K562 (cell line): ENCODE measurements around the gene MTSS2. TPM values are rescaled to one million over a fixed set of nuclear protein-coding genes. Genes with fewer than 3 reads are reported as not detected.
A peak's percentile ranks its signal among the peaks of the same experiment; 100 is the strongest.

ENCODE experiments used
- ATAC-seq: fragments of 200-7000 bp; cut with Tn5 transposase; 3 replicates; pipeline ENCODE4 v1.9.1; 2020; ENCODE audit warnings: moderate library complexity
- BruUV-seq: library from RNA; stranded (reverse); fragments of 400-500 nt; replicated peaks from 2 replicates; lab custom pipeline; 2021; lab: Mats Ljungman, UMichigan
- CTCF ChIA-PET: fragments of 300-600 bp; formaldehyde crosslinking; extraction: SDS; loops from one replicate; lab custom pipeline; 2021; ENCODE audit warnings: low intra/inter-chr PET ratio; lab: Yijun Ruan, JAX
- POLR2A ChIA-PET: fragments of 300-600, 350-650 bp; sonication (Branson Sonifier 250); formaldehyde crosslinking; extraction: SDS; loops from one replicate; lab custom pipeline; 2021; ENCODE audit warnings: antibody characterized with exemption, inconsistent platforms; lab: Yijun Ruan, JAX
- DNase-seq, 4 experiments: peaks; one replicate each; pipeline versions ENCODE4 v3.0.0 to v3.0.0-alpha.2; 2011 to 2018; ENCODE audit warnings: low spot score in 3 of 4, mixed read lengths in 3 of 4; ENCODE audit errors: extremely low read depth in 1 of 4
- FAIRE-seq: peaks from 2 replicates; lab custom pipeline; 2011; peaks lifted over from hg19 to GRCh38; lab: Jason Lieb, UNC
- H2AFZ ChIP-seq: 2 replicates; pipeline ENCODE4 v1.6.0; 2011; ENCODE audit warnings: low read depth, low read length, control low read depth, inconsistent platforms
- H3K27ac ChIP-seq: fragments of 200-600 bp; 3 replicates; pipeline ENCODE4 v1.8.0; 2011; ENCODE audit warnings: low read depth, mild to moderate bottlenecking, control low read depth, inconsistent platforms, low read length, moderate library complexity, mixed read lengths; ENCODE audit errors: extremely low read depth
- H3K27me3 ChIP-seq, 2 experiments: fragments of 300-600 bp in 1 of 2; 2 replicates in 1 of 2; 3 replicates in 1 of 2; pipeline versions ENCODE4 v1.6.0 to v1.8.0; 2011; ENCODE audit warnings: inconsistent platforms in 2 of 2, low read length in 2 of 2, mild to moderate bottlenecking in 1 of 2, mixed read lengths in 1 of 2, moderate library complexity in 1 of 2; ENCODE audit not compliant: control insufficient read depth in 2 of 2, insufficient read depth in 2 of 2
- H3K36me3 ChIP-seq: fragments of 300-600 bp; 3 replicates; pipeline ENCODE4 v1.8.0; 2011; ENCODE audit warnings: mild to moderate bottlenecking, low read length, inconsistent platforms; ENCODE audit not compliant: control insufficient read depth, insufficient read depth
- H3K4me1 ChIP-seq, 2 experiments: fragments of 200-600 bp in 1 of 2; replicated peaks in 1 of 2; 2 replicates in 1 of 2; 3 replicates in 1 of 2; pipeline versions ENCODE4 v1.5.1 to v1.8.0; 2011; ENCODE audit warnings: inconsistent platforms in 2 of 2, low read length in 2 of 2, mild to moderate bottlenecking in 1 of 2, mixed read lengths in 1 of 2, moderate library complexity in 1 of 2; ENCODE audit not compliant: control insufficient read depth in 2 of 2, insufficient read depth in 2 of 2
- H3K4me2 ChIP-seq: 2 replicates; pipeline ENCODE4 v1.6.1; 2011; ENCODE audit warnings: low read length, control low read depth, inconsistent platforms, mixed read lengths; ENCODE audit not compliant: insufficient read depth
- H3K4me3 ChIP-seq: fragments of 200-600 bp; sonication (generic), shearing (Covaris generic); 2 replicates; pipeline ENCODE4 v1.5.1; 2016; ENCODE audit warnings: control low read depth, inconsistent platforms
- H3K79me2 ChIP-seq: fragments of 200-600 bp; 3 replicates; pipeline ENCODE4 v1.8.0; 2011; ENCODE audit warnings: low read length, inconsistent platforms; ENCODE audit not compliant: control insufficient read depth, insufficient read depth
- H3K9ac ChIP-seq, 2 experiments: 2 replicates each; pipeline versions ENCODE4 v1.6.0 to v1.6.1; 2011; ENCODE audit warnings: low read depth in 2 of 2, low read length in 2 of 2, control low read depth in 1 of 2, inconsistent platforms in 1 of 2, mild to moderate bottlenecking in 1 of 2, mixed read lengths in 1 of 2; ENCODE audit not compliant: insufficient read depth in 1 of 2
- H3K9me1 ChIP-seq: one replicate; pipeline ENCODE4 v1.6.0; 2011; ENCODE audit warnings: inconsistent platforms, mild to moderate bottlenecking, low read length, moderate library complexity; ENCODE audit not compliant: control insufficient read depth, insufficient read depth
- H3K9me3 ChIP-seq: replicated peaks from 2 replicates; pipeline ENCODE4 v1.5.1; 2011; ENCODE audit warnings: low read depth, low read length, inconsistent platforms; ENCODE audit not compliant: control insufficient read depth, insufficient read depth
- H4K20me1 ChIP-seq: replicated peaks from 2 replicates; pipeline ENCODE4 v1.6.1; 2011; ENCODE audit warnings: low read length, inconsistent platforms, mixed read lengths; ENCODE audit not compliant: control insufficient read depth, insufficient read depth
- FOXK1 ChIP-seq: sonication (generic); formaldehyde crosslinking; IDR thresholded peaks from 2 replicates; pipeline ENCODE4 v1.8.0; 2022; ENCODE audit warnings: missing genetic modification reagents, mild to moderate bottlenecking, borderline replicate concordance
- YY1 ChIP-seq, 3 experiments: IDR thresholded peaks; 2 replicates each; pipeline ENCODE4 v1.6.1; 2011; ENCODE audit warnings: low read length in 2 of 3, mild to moderate bottlenecking in 2 of 3, moderate library complexity in 2 of 3, borderline replicate concordance in 1 of 3, control low read depth in 1 of 3, low read depth in 1 of 3; ENCODE audit not compliant: insufficient read depth in 3 of 3, insufficient replicate concordance in 2 of 3, control insufficient read depth in 1 of 3, insufficient read length in 1 of 3; ENCODE audit errors: extremely low read depth in 1 of 3
- WGBS: fragments of 100-300 bp; shearing (Covaris generic); methylation state at CpG from one replicate; pipeline ENCODE4 v1.1.6; 2016; ENCODE audit warnings: low coverage, mixed read lengths; ENCODE audit not compliant: insufficient coverage; ENCODE audit errors: missing lambda C conversion rate; 5-methylcytosine and 5-hydroxymethylcytosine counted together
- in situ Hi-C: fragments of 300-500 bp; cut with MboI; formaldehyde crosslinking; loops from 4 replicates; pipeline ENCODE4 v1.15.0; 2018; ENCODE audit warnings: inconsistent platforms, mixed read lengths
- intact Hi-C: fragments of 100-400 bp; cut with micrococcal nuclease; formaldehyde crosslinking; loops from 2 replicates; pipeline ENCODE4 v1.14.2; 2022
- polyA plus RNA-seq, 8 experiments: library from polyadenylated mRNA; depleted of rRNA in 4 of 8; stranded (reverse) in 5 of 8; unstranded in 3 of 8; fragments of >200 nt; fragmentation: Nextera tagmentation in 2 of 8; fragmentation: Illumina TruSeq in 1 of 8; extraction: Ambion mirVana in 2 of 8; extraction: Trizol in 1 of 8; gene quantifications; 2 replicates each; pipeline versions ENCODE4 v1.2.1 to v1.2.3, GENCODE V29; 2011 to 2014; ENCODE audit warnings: inconsistent platforms in 1 of 8, missing spikeins in 1 of 8
- total RNA-seq, 7 experiments: library from RNA; depleted of rRNA in 6 of 7; stranded (reverse); fragments of >200 nt in 6 of 7; fragmentation: Illumina TruSeq in 2 of 7; extraction: Trizol in 2 of 7; gene quantifications; 2 replicates each; pipeline versions ENCODE4 v1.2.1 to v1.2.3, GENCODE V29; 2011 to 2021; ENCODE audit warnings: low replicate concordance in 1 of 7

The MTSS2 gene
- total and polyA plus RNA-seq, 9 of the 15 experiments (the other 6 are each of a cell fraction or from before 2014, with no cell fraction given) = 0.11 to 60.3 (median 16.9) TPM

DNA sequence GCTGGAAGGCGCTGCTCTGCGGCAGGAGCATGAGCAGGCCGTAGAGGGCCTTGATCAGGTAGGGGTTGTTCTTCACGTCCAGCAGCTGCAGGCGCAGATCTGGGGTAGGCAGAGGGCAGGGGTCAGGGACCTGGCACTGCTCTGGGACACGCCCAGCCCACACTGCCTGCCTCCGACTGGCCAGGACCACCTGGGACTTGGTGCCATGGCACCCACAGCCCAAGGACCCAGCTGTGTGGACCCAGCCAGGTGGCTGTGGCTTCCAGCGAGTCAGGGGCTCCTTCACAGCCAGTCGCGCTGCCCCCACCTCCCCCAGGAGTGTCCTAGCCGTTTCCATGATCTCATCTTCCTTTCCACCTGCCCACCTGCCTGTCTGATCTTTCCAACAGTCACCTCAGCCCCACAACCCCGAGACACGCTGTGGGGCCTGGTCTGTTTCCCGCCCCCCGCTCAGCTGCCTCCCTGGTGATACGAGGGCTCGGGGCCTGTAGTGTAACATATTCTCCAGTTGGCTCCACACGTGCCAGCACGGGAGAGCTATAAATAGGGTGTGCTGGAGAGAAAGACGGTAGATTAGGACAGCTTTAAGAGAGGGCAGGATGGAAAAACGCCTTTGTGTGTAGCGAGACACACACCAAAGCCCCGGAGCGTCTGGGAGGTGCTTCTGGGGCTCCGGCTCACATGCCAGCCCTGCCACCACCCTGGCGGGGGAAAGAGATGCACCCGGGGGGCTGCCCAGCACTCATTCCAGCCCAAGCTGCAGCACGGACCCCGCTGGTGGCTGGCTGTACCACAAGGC, 7.2 kb upstream of the MTSS2 start:
- Histone ChIP-seq H3K27me3 (no peaks in the 10 kb centered on the region), H3K4me3 (no peak overlapping the region), H3K27ac (no peak overlapping the region), H3K79me2 (no peaks in the 10 kb centered on the region), H3K36me3 (peaks cover 15% of the 10 kb centered on the region; the same call in 1 of the 3 replicates), H3K4me2 (no peak overlapping the region), H3K9me3 (no peaks in the 10 kb centered on the region), H3K4me1 (peaks cover 25 to 84% of the 10 kb centered on the region in 2 experiments), H3K9ac (peak overlapping the region in 1 of 2 experiments; percentile 60; a peak in 1 of 4 replicates), H2AFZ (no peak overlapping the region), H4K20me1 (no peaks in the 10 kb centered on the region), H3K9me1 (no peaks in the 10 kb centered on the region)
- FAIRE-seq = no peak
- BruUV-seq = no TSS peak
- 85% methylated on average over 25 of the region's 29 CpGs for WGBS
- intact Hi-C loops (no loop called here), in situ Hi-C loops (no loop called here)
- CTCF ChIA-PET = no interaction called here
- DNase-seq = no peak
- TF ChIP-seq YY1 (IDR thresholded peaks at IDR 0.05; ENCODE audit: borderline replicate concordance in 1 of 3, control insufficient read depth in 1 of 3, extremely low read depth in 1 of 3, insufficient read depth in 3 of 3, insufficient read length in 1 of 3, insufficient replicate concordance in 2 of 3, low read depth in 1 of 3, low read length in 2 of 3) = no peak
- no peak for TF ChIP-seq FOXK1 (CRISPR knock-in tag)
- ATAC-seq = no peak
- POLR2A ChIA-PET = interaction anchor here (0.6 kb wide), 1 partner anchor 8 kb away, joined by 3 read pairs; no protein-coding TSS in a partner anchor
